K562 (cell line): ENCODE measurements around the gene SHISA5. TPM values are rescaled to one million over a fixed set of nuclear protein-coding genes. Genes with fewer than 3 reads are reported as not detected.

ENCODE experiments used
- EWSR1 ChIP-seq: fragments of 450-650 bp; IDR thresholded peaks from 2 replicates; pipeline ENCODE4 v1.6.1; 2018; ENCODE audit warnings: borderline replicate concordance, mild to moderate bottlenecking, low read depth, moderate library complexity; ENCODE audit not compliant: partially characterized antibody
- GABPB1 ChIP-seq: sonication (generic); formaldehyde crosslinking; IDR thresholded peaks from 2 replicates; pipeline ENCODE4 v1.8.0; 2022; ENCODE audit warnings: mild to moderate bottlenecking, missing genetic modification reagents
- HDAC2 ChIP-seq: fragments of 450-650 bp; IDR thresholded peaks from 2 replicates; pipeline ENCODE4 v1.6.1; 2016; ENCODE audit warnings: mild to moderate bottlenecking
- POLR2G ChIP-seq: fragments of 200-400 bp; formaldehyde crosslinking; IDR thresholded peaks from 2 replicates; pipeline ENCODE4 v1.6.1; 2017; ENCODE audit warnings: low read depth, mild to moderate bottlenecking, antibody characterized with exemption, low read length, moderate library complexity
- PPARD ChIP-seq: fragments of 250-450 bp; sonication (Bioruptor Pico); IDR thresholded peaks from 2 replicates; pipeline ENCODE4 v1.8.0; 2022; ENCODE audit warnings: inconsistent platforms, mild to moderate bottlenecking, moderate library complexity
- PTRF ChIP-seq: fragments of 450-650 bp; IDR thresholded peaks from 2 replicates; pipeline ENCODE4 v1.6.1; 2016; ENCODE audit warnings: mild to moderate bottlenecking, missing genetic modification characterization, missing compliant biosample characterization
- RBM34 ChIP-seq: fragments of 200-400 bp; formaldehyde crosslinking; IDR thresholded peaks from 2 replicates; pipeline ENCODE4 v1.6.1; 2018; ENCODE audit warnings: low read length, borderline replicate concordance; ENCODE audit not compliant: insufficient read depth
- SIN3B ChIP-seq: fragments of 450-650 bp; IDR thresholded peaks from 2 replicates; pipeline ENCODE4 v1.6.1; 2017; ENCODE audit warnings: low read depth, mild to moderate bottlenecking, moderate library complexity
- YY1 ChIP-seq, 3 experiments: IDR thresholded peaks; 2 replicates each; pipeline ENCODE4 v1.6.1; 2011; ENCODE audit warnings: low read length in 2 of 3, mild to moderate bottlenecking in 2 of 3, moderate library complexity in 2 of 3, borderline replicate concordance in 1 of 3, control low read depth in 1 of 3, low read depth in 1 of 3; ENCODE audit not compliant: insufficient read depth in 3 of 3, insufficient replicate concordance in 2 of 3, control insufficient read depth in 1 of 3, insufficient read length in 1 of 3; ENCODE audit errors: extremely low read depth in 1 of 3
- ZC3H11A ChIP-seq: IDR thresholded peaks from 2 replicates; pipeline ENCODE4 v1.6.1; 2012; ENCODE audit warnings: low read depth, low read length, improper control_type of control experiment
- ZFP30 ChIP-seq: fragments of 250-450 bp; sonication (Bioruptor Pico); IDR thresholded peaks from 2 replicates; pipeline ENCODE4 v1.8.0; 2022; ENCODE audit warnings: moderate library complexity, mild to moderate bottlenecking, inconsistent platforms, borderline replicate concordance
- ZFP36 ChIP-seq: fragments of 150-350 bp; IDR thresholded peaks from 2 replicates; pipeline ENCODE4 v1.6.1; 2018; ENCODE audit warnings: low read length, low read depth; ENCODE audit not compliant: partially characterized antibody
- ZNF436 ChIP-seq: fragments of 250-450, 450-650 bp; sonication (Bioruptor Pico); formaldehyde crosslinking; IDR thresholded peaks from 2 replicates; pipeline ENCODE4 v1.7.0; 2020; ENCODE audit warnings: mild to moderate bottlenecking
- polyA plus RNA-seq, 8 experiments: library from polyadenylated mRNA; depleted of rRNA in 4 of 8; stranded (reverse) in 5 of 8; unstranded in 3 of 8; fragments of >200 nt; fragmentation: Nextera tagmentation in 2 of 8; fragmentation: Illumina TruSeq in 1 of 8; extraction: Ambion mirVana in 2 of 8; extraction: Trizol in 1 of 8; gene quantifications; 2 replicates each; pipeline versions ENCODE4 v1.2.1 to v1.2.3, GENCODE V29; 2011 to 2014; ENCODE audit warnings: inconsistent platforms in 1 of 8, missing spikeins in 1 of 8
- total RNA-seq, 7 experiments: library from RNA; depleted of rRNA in 6 of 7; stranded (reverse); fragments of >200 nt in 6 of 7; fragmentation: Illumina TruSeq in 2 of 7; extraction: Trizol in 2 of 7; gene quantifications; 2 replicates each; pipeline versions ENCODE4 v1.2.1 to v1.2.3, GENCODE V29; 2011 to 2021; ENCODE audit warnings: low replicate concordance in 1 of 7
- TF ChIP-seq, protein P1 (sequence below): fragments of 450-650 bp; IDR thresholded peaks from 2 replicates; pipeline ENCODE4 v1.6.1; 2017; ENCODE audit warnings: antibody characterized with exemption, mild to moderate bottlenecking
- TF ChIP-seq, protein P2 (sequence below): fragments of 250-450 bp; sonication (Bioruptor Pico); IDR thresholded peaks from 2 replicates; pipeline ENCODE4 v1.8.0; 2022; ENCODE audit warnings: moderate library complexity, mild to moderate bottlenecking, inconsistent platforms
- TF ChIP-seq, protein P3 (sequence below): fragments of 250-450 bp; sonication (Bioruptor Pico); IDR thresholded peaks from 2 replicates; pipeline ENCODE4 v1.9.0; 2021; ENCODE audit warnings: mild to moderate bottlenecking
- TF ChIP-seq, protein P4 (sequence below): fragments of 250-450 bp; sonication (Bioruptor Pico); IDR thresholded peaks from 2 replicates; pipeline ENCODE4 v1.5.0; 2020; ENCODE audit warnings: mild to moderate bottlenecking
- TF ChIP-seq, protein P5 (sequence below): fragments of 250-450 bp; sonication (Bioruptor Pico); IDR thresholded peaks from 2 replicates; pipeline ENCODE4 v1.4.0; 2020

The SHISA5 gene
- total and polyA plus RNA-seq, 9 of the 15 experiments (the other 6 are each of a cell fraction or from before 2014, with no cell fraction given), result 8.4 to 85.8 (median 56.1) TPM

DNA sequence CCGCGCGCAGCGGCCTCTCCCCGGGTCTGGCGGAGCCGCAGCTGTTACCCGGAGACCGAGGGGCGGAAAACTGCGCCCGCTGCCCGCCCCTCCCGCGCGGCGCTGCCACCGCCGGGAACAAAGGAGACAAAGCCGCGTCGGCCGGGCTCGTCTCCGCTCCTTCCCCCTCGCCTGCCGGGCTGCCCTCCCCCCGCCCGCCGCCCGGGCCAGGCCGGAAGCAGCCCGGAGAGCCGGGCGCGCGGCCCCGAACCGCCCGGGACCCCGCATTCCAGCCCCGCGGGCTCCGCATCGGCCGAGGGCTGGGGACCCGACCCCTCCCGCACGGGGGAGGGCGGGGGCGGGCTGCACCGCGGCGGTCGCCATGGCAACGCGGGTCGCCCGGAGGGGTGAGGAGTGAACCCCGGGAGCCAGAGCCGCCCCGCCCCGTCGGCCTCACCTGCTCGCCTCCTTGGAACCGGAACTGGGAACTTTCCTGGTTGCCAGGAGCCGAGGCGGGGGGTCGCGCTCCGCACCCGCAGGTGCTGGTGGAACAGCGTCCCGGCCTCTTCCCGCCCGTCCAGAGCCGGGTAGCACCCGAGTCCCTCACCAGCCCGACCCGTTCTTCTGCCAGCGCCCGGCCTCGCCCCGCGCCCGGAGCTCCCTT, 74.5 kb downstream of the SHISA5 start (continued):
- TF ChIP-seq, protein P1, sequence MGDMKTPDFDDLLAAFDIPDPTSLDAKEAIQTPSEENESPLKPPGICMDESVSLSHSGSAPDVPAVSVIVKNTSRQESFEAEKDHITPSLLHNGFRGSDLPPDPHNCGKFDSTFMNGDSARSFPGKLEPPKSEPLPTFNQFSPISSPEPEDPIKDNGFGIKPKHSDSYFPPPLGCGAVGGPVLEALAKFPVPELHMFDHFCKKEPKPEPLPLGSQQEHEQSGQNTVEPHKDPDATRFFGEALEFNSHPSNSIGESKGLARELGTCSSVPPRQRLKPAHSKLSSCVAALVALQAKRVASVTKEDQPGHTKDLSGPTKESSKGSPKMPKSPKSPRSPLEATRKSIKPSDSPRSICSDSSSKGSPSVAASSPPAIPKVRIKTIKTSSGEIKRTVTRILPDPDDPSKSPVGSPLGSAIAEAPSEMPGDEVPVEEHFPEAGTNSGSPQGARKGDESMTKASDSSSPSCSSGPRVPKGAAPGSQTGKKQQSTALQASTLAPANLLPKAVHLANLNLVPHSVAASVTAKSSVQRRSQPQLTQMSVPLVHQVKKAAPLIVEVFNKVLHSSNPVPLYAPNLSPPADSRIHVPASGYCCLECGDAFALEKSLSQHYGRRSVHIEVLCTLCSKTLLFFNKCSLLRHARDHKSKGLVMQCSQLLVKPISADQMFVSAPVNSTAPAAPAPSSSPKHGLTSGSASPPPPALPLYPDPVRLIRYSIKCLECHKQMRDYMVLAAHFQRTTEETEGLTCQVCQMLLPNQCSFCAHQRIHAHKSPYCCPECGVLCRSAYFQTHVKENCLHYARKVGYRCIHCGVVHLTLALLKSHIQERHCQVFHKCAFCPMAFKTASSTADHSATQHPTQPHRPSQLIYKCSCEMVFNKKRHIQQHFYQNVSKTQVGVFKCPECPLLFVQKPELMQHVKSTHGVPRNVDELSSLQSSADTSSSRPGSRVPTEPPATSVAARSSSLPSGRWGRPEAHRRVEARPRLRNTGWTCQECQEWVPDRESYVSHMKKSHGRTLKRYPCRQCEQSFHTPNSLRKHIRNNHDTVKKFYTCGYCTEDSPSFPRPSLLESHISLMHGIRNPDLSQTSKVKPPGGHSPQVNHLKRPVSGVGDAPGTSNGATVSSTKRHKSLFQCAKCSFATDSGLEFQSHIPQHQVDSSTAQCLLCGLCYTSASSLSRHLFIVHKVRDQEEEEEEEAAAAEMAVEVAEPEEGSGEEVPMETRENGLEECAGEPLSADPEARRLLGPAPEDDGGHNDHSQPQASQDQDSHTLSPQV, result no peak
- TF ChIP-seq GABPB1 (CRISPR knock-in tag), result peak; percentile 67
- TF ChIP-seq, protein P2, sequence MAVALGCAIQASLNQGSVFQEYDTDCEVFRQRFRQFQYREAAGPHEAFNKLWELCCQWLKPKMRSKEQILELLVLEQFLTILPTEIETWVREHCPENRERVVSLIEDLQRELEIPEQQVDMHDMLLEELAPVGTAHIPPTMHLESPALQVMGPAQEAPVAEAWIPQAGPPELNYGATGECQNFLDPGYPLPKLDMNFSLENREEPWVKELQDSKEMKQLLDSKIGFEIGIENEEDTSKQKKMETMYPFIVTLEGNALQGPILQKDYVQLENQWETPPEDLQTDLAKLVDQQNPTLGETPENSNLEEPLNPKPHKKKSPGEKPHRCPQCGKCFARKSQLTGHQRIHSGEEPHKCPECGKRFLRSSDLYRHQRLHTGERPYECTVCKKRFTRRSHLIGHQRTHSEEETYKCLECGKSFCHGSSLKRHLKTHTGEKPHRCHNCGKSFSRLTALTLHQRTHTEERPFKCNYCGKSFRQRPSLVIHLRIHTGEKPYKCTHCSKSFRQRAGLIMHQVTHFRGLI (CRISPR knock-in tag), result no peak
- TF ChIP-seq PPARD (CRISPR knock-in tag), result no peak
- TF ChIP-seq, protein P3, sequence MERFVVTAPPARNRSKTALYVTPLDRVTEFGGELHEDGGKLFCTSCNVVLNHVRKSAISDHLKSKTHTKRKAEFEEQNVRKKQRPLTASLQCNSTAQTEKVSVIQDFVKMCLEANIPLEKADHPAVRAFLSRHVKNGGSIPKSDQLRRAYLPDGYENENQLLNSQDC, result no peak
- TF ChIP-seq ZFP36, result no peak
- no peak for TF ChIP-seq EWSR1
- peak; percentile 68 for TF ChIP-seq POLR2G
- no peak for TF ChIP-seq ZNF436
- TF ChIP-seq PTRF (tag), result no peak
- no peak for TF ChIP-seq SIN3B
- no peak for TF ChIP-seq HDAC2
- no peak for TF ChIP-seq ZFP30
- TF ChIP-seq, protein P4, sequence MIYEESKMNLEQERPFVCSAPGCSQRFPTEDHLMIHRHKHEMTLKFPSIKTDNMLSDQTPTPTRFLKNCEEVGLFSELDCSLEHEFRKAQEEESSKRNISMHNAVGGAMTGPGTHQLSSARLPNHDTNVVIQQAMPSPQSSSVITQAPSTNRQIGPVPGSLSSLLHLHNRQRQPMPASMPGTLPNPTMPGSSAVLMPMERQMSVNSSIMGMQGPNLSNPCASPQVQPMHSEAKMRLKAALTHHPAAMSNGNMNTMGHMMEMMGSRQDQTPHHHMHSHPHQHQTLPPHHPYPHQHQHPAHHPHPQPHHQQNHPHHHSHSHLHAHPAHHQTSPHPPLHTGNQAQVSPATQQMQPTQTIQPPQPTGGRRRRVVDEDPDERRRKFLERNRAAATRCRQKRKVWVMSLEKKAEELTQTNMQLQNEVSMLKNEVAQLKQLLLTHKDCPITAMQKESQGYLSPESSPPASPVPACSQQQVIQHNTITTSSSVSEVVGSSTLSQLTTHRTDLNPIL (CRISPR knock-in tag), result no peak
- TF ChIP-seq, protein P5, sequence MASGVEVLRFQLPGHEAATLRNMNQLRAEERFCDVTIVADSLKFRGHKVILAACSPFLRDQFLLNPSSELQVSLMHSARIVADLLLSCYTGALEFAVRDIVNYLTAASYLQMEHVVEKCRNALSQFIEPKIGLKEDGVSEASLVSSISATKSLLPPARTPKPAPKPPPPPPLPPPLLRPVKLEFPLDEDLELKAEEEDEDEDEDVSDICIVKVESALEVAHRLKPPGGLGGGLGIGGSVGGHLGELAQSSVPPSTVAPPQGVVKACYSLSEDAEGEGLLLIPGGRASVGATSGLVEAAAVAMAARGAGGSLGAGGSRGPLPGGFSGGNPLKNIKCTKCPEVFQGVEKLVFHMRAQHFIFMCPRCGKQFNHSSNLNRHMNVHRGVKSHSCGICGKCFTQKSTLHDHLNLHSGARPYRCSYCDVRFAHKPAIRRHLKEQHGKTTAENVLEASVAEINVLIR (CRISPR knock-in tag), result no peak
- peak in 1 of 3 experiments; percentile 23 for TF ChIP-seq YY1 (IDR thresholded peaks at IDR 0.05; ENCODE audit: borderline replicate concordance in 1 of 3, control insufficient read depth in 1 of 3, extremely low read depth in 1 of 3, insufficient read depth in 3 of 3, insufficient read length in 1 of 3, insufficient replicate concordance in 2 of 3, low read depth in 1 of 3, low read length in 2 of 3)
- no peak for TF ChIP-seq RBM34
- no peak for TF ChIP-seq ZC3H11A
